Loucy (cell line): ENCODE data around the gene BBIP1.
"Not testable (repeated sequence)": the region's sequence is repeated elsewhere in the genome, so short reads cannot be mapped to it uniquely, and the experiment has no call there.

Experiments
- CTCF ChIP-seq: fragments of 200-600 bp; sonication (generic); conservative IDR thresholded peaks from 2 replicates; pipeline ENCODE4 v1.5.1; 2014; ENCODE audit warnings: mild to moderate bottlenecking, antibody characterized with exemption, low read length
- EZH2phosphoT487 ChIP-seq: fragments of 200-600 bp; IDR thresholded peaks from 2 replicates; pipeline ENCODE4 v1.6.1; 2018; ENCODE audit warnings: antibody characterized with exemption, mild to moderate bottlenecking, moderate library complexity, borderline replicate concordance

- not testable (repeated sequence) for TF ChIP-seq CTCF, EZH2phosphoT487
These were observed 3.4 kb downstream of the BBIP1 start for GRCh38 chr10:110915600-110915999.
